ENCODE measurements around the gene NFE2L3.
"Not testable (repeated sequence)": the region's sequence is repeated elsewhere in the genome, so short reads cannot be mapped to it uniquely, and the experiment has no call there.

NFE2L3 gene

GRCh38 chr7:26166684-26167266 is 14.8 kb downstream of the NFE2L3 start:
- no peak for TF ChIP-seq CTCF (IDR thresholded peaks at IDR 0.05; ENCODE audit: low read depth, low read length)
- DNase-seq (ENCODE audit: extremely low read depth, low read depth), result no peak

GRCh38 chr7:26167303-26167934 is 15.4 kb downstream of the NFE2L3 start:
- no peak for TF ChIP-seq CTCF (IDR thresholded peaks at IDR 0.05; ENCODE audit: low read depth, low read length)
- no peak for DNase-seq (ENCODE audit: extremely low read depth, low read depth)

GRCh38 chr7:26168458-26169023 is 16.5 kb downstream of the NFE2L3 start:
- no peak for DNase-seq (ENCODE audit: extremely low read depth, low read depth)
- no peak for TF ChIP-seq CTCF (IDR thresholded peaks at IDR 0.05; ENCODE audit: low read depth, low read length)

- no peak for DNase-seq (ENCODE audit: extremely low read depth, low read depth)
- no peak for TF ChIP-seq CTCF (IDR thresholded peaks at IDR 0.05; ENCODE audit: low read depth, low read length)
These were observed 17.3 kb downstream of the NFE2L3 start for GRCh38 chr7:26169271-26169670.

GRCh38 chr7:26170663-26171062 is 18.7 kb downstream of the NFE2L3 start:
- DNase-seq (ENCODE audit: extremely low read depth, low read depth), result no peak
- TF ChIP-seq CTCF (IDR thresholded peaks at IDR 0.05; ENCODE audit: low read depth, low read length), result no peak

GRCh38 chr7:26171601-26172000 is 19.6 kb downstream of the NFE2L3 start:
- DNase-seq (ENCODE audit: extremely low read depth, low read depth), result no peak
- TF ChIP-seq CTCF (IDR thresholded peaks at IDR 0.05; ENCODE audit: low read depth, low read length), result no peak

- DNase-seq (ENCODE audit: extremely low read depth, low read depth), result no peak
- TF ChIP-seq CTCF (IDR thresholded peaks at IDR 0.05; ENCODE audit: low read depth, low read length), result no peak
These were observed 20.1 kb downstream of the NFE2L3 start for GRCh38 chr7:26172048-26172447.

- DNase-seq (ENCODE audit: extremely low read depth, low read depth), result not testable (repeated sequence)
These were observed 23.9 kb downstream of the NFE2L3 start for GRCh38 chr7:26175903-26176302.

GRCh38 chr7:26176696-26177095 is 24.7 kb downstream of the NFE2L3 start:
- DNase-seq (ENCODE audit: extremely low read depth, low read depth), result not testable (repeated sequence)

- not testable (repeated sequence) for DNase-seq (ENCODE audit: extremely low read depth, low read depth)
These were observed 25.3 kb downstream of the NFE2L3 start for GRCh38 chr7:26177269-26177668.

All from AG09319 (cell line).